ENCODE data around the gene PRRC2C.
"Not testable (repeated sequence)": the region's sequence is repeated elsewhere in the genome, so short reads cannot be mapped to it uniquely, and the experiment has no call there.

Gene PRRC2C

GRCh38 chr1:171485375-171486047 is at the start of gene PRRC2C:
PRRC2C (plus strand) TSS chr1:171485530; CDS start chr1:171512089, 26,559 bp downstream.
- H3K9ac ChIP-seq (ENCODE audit: low read depth, low read length), result peak within 1 kb of the TSS; percentile 94
- H3K4me1 ChIP-seq (ENCODE audit: insufficient read depth, low read length), result no peaks in the 10 kb centered on the region; the same call in 1 of the 2 replicates
- H3K36me3 ChIP-seq (ENCODE audit: insufficient read depth, low read length), result no peaks in the 10 kb centered on the region
- no peaks in the 10 kb centered on the region for H3K9me3 ChIP-seq (ENCODE audit: control insufficient read depth, insufficient read depth, low read length)

- H3K9me3 ChIP-seq (ENCODE audit: control insufficient read depth, insufficient read depth, low read length), result no peaks in the 10 kb centered on the region
- no peaks in the 10 kb centered on the region; the same call in 1 of the 2 replicates for H3K4me1 ChIP-seq (ENCODE audit: insufficient read depth, low read length)
- no peaks in the 10 kb centered on the region for H3K36me3 ChIP-seq (ENCODE audit: insufficient read depth, low read length)
- no peak overlapping the region for H3K9ac ChIP-seq (ENCODE audit: low read depth, low read length)
These were observed 46.9 kb upstream of the PRRC2C start for GRCh38 chr1:171438441-171438840.

GRCh38 chr1:171440201-171440600 is 45.1 kb upstream of the PRRC2C start:
- not testable (repeated sequence) for H3K9ac ChIP-seq (ENCODE audit: low read depth, low read length); H3K9me3 ChIP-seq (ENCODE audit: control insufficient read depth, insufficient read depth, low read length); H3K36me3 ChIP-seq (ENCODE audit: insufficient read depth, low read length); H3K4me1 ChIP-seq (ENCODE audit: insufficient read depth, low read length)

GRCh38 chr1:171441278-171441895 is 43.9 kb upstream of the PRRC2C start:
- not testable (repeated sequence) for H3K36me3 ChIP-seq (ENCODE audit: insufficient read depth, low read length); H3K4me1 ChIP-seq (ENCODE audit: insufficient read depth, low read length); H3K9ac ChIP-seq (ENCODE audit: low read depth, low read length); H3K9me3 ChIP-seq (ENCODE audit: control insufficient read depth, insufficient read depth, low read length)

GRCh38 chr1:171446386-171446785 is 38.9 kb upstream of the PRRC2C start:
- no peaks in the 10 kb centered on the region for H3K9me3 ChIP-seq (ENCODE audit: control insufficient read depth, insufficient read depth, low read length)
- no peaks in the 10 kb centered on the region for H3K4me1 ChIP-seq (ENCODE audit: insufficient read depth, low read length)
- no peak overlapping the region for H3K9ac ChIP-seq (ENCODE audit: low read depth, low read length)
- H3K36me3 ChIP-seq (ENCODE audit: insufficient read depth, low read length), result no peaks in the 10 kb centered on the region

GRCh38 chr1:171455967-171456366 is 29.4 kb upstream of the PRRC2C start:
- H3K9ac ChIP-seq (ENCODE audit: low read depth, low read length), result no peak overlapping the region
- H3K4me1 ChIP-seq (ENCODE audit: insufficient read depth, low read length), result no peaks in the 10 kb centered on the region
- no peaks in the 10 kb centered on the region for H3K36me3 ChIP-seq (ENCODE audit: insufficient read depth, low read length)
- no peaks in the 10 kb centered on the region for H3K9me3 ChIP-seq (ENCODE audit: control insufficient read depth, insufficient read depth, low read length)

GRCh38 chr1:171457412-171457811 is 27.9 kb upstream of the PRRC2C start:
- no peaks in the 10 kb centered on the region for H3K4me1 ChIP-seq (ENCODE audit: insufficient read depth, low read length)
- no peaks in the 10 kb centered on the region for H3K36me3 ChIP-seq (ENCODE audit: insufficient read depth, low read length)
- no peaks in the 10 kb centered on the region for H3K9me3 ChIP-seq (ENCODE audit: control insufficient read depth, insufficient read depth, low read length)

GRCh38 chr1:171460018-171460620 is 25.2 kb upstream of the PRRC2C start:
- Histone ChIP-seq H3K36me3 (ENCODE audit: insufficient read depth, low read length) (no peaks in the 10 kb centered on the region), H3K9ac (ENCODE audit: low read depth, low read length) (no peak overlapping the region), H3K4me1 (ENCODE audit: insufficient read depth, low read length) (no peaks in the 10 kb centered on the region), H3K9me3 (ENCODE audit: control insufficient read depth, insufficient read depth, low read length) (no peaks in the 10 kb centered on the region)

More at GRCh38 chr1:171457412-171457811, 27.9 kb upstream of the PRRC2C start:
- no peak overlapping the region for H3K9ac ChIP-seq (ENCODE audit: low read depth, low read length)

- H3K36me3 ChIP-seq (ENCODE audit: insufficient read depth, low read length), result no peaks in the 10 kb centered on the region
- H3K9ac ChIP-seq (ENCODE audit: low read depth, low read length), result no peak overlapping the region
- no peaks in the 10 kb centered on the region; the same call in 1 of the 2 replicates for H3K9me3 ChIP-seq (ENCODE audit: control insufficient read depth, insufficient read depth, low read length)
- no peaks in the 10 kb centered on the region for H3K4me1 ChIP-seq (ENCODE audit: insufficient read depth, low read length)
These were observed 17.7 kb upstream of the PRRC2C start for GRCh38 chr1:171467626-171468025.

- no peak overlapping the region for H3K9ac ChIP-seq (ENCODE audit: low read depth, low read length)
- H3K9me3 ChIP-seq (ENCODE audit: control insufficient read depth, insufficient read depth, low read length), result no peaks in the 10 kb centered on the region; the same call in 1 of the 2 replicates
- no peaks in the 10 kb centered on the region for H3K4me1 ChIP-seq (ENCODE audit: insufficient read depth, low read length)
- H3K36me3 ChIP-seq (ENCODE audit: insufficient read depth, low read length), result no peaks in the 10 kb centered on the region
These were observed 17.1 kb upstream of the PRRC2C start for GRCh38 chr1:171468120-171468750.

GRCh38 chr1:171470726-171471125 is 14.6 kb upstream of the PRRC2C start:
- no peak overlapping the region for H3K9ac ChIP-seq (ENCODE audit: low read depth, low read length)
- no peaks in the 10 kb centered on the region for H3K4me1 ChIP-seq (ENCODE audit: insufficient read depth, low read length)

GRCh38 chr1:171472183-171472647 is 13.1 kb upstream of the PRRC2C start:
- H3K4me1 ChIP-seq (ENCODE audit: insufficient read depth, low read length), result no peaks in the 10 kb centered on the region
- no peak overlapping the region for H3K9ac ChIP-seq (ENCODE audit: low read depth, low read length)
- no peaks in the 10 kb centered on the region for H3K9me3 ChIP-seq (ENCODE audit: control insufficient read depth, insufficient read depth, low read length)
- H3K36me3 ChIP-seq (ENCODE audit: insufficient read depth, low read length), result no peaks in the 10 kb centered on the region

More at GRCh38 chr1:171470726-171471125, 14.6 kb upstream of the PRRC2C start:
- Histone ChIP-seq H3K9me3 (ENCODE audit: control insufficient read depth, insufficient read depth, low read length) (no peaks in the 10 kb centered on the region; the same call in 1 of the 2 replicates), H3K36me3 (ENCODE audit: insufficient read depth, low read length) (no peaks in the 10 kb centered on the region)

GRCh38 chr1:171476829-171477228 is 8.5 kb upstream of the PRRC2C start:
- Histone ChIP-seq H3K9ac (ENCODE audit: low read depth, low read length) (no peak overlapping the region), H3K4me1 (ENCODE audit: insufficient read depth, low read length) (no peaks in the 10 kb centered on the region), H3K9me3 (ENCODE audit: control insufficient read depth, insufficient read depth, low read length) (no peaks in the 10 kb centered on the region), H3K36me3 (ENCODE audit: insufficient read depth, low read length) (no peaks in the 10 kb centered on the region)

GRCh38 chr1:171477804-171478203 is 7.5 kb upstream of the PRRC2C start:
- Histone ChIP-seq H3K9ac (ENCODE audit: low read depth, low read length) (no peak overlapping the region), H3K9me3 (ENCODE audit: control insufficient read depth, insufficient read depth, low read length) (no peaks in the 10 kb centered on the region), H3K36me3 (ENCODE audit: insufficient read depth, low read length) (no peaks in the 10 kb centered on the region), H3K4me1 (ENCODE audit: insufficient read depth, low read length) (no peaks in the 10 kb centered on the region)

Data from ES-I3 (cell line).